Stomach (tissue), 4 donors: ENCODE measurements around the gene TNFRSF25.

Experiments used
- POLR2AphosphoS5 ChIP-seq, 3 donors: sonication (generic); formaldehyde crosslinking; IDR thresholded peaks; one replicate each; pipeline ENCODE4 v1.6.1; 2016; ENCODE audit warnings: antibody characterized with exemption in 3 of 3
- TF ChIP-seq, protein P1 (sequence below), 7 experiments: fragments of 450-650 bp in 4 of 7; fragments of 200-600 bp in 3 of 7; sonication (generic) in 3 of 7; IDR thresholded peaks; one replicate each; pipeline ENCODE4 v1.5.1; 2016 to 2019; ENCODE audit warnings: antibody characterized with exemption in 7 of 7, control low read depth in 2 of 7, mild to moderate bottlenecking in 1 of 7

DNA sequence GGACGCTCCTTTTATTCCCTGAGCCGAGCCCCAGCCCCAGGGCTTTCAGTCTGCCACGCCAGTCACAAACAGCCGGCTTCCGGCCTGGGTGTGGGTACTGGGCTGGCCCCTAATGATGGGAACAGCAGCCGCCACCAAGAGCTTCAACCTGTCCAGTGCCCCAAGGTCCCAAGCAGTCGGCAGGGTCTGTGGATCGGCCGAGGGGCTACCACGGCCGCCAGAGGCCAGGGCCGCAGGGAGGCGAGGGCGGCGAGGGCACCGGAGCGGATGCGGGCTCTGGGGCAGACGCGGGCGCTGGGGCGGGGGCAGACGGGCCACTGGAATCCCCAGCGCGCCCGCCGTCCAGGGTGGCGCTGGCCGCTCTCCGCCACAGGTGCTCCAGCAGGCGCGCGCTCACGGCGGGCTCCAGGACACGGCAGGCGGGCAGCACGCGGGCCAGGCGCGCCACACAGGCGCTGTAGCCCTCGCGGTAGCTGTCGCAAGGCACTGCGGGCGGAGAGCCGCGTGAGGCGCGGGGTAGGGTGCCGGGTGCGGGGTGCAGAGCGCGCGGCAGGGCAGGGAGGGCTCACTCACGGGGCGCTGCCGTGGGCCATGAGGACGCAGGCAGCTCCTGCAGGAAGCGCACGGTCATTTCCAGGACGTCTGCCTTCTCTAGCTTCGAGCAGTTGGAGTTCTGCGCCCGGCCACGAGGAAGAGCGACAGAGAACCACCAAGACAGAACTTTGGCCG lies 47.1 kb downstream of the TNFRSF25 start:
- TF ChIP-seq POLR2AphosphoS5 (IDR thresholded peaks at IDR 0.05), result no peak
- TF ChIP-seq, protein P1, sequence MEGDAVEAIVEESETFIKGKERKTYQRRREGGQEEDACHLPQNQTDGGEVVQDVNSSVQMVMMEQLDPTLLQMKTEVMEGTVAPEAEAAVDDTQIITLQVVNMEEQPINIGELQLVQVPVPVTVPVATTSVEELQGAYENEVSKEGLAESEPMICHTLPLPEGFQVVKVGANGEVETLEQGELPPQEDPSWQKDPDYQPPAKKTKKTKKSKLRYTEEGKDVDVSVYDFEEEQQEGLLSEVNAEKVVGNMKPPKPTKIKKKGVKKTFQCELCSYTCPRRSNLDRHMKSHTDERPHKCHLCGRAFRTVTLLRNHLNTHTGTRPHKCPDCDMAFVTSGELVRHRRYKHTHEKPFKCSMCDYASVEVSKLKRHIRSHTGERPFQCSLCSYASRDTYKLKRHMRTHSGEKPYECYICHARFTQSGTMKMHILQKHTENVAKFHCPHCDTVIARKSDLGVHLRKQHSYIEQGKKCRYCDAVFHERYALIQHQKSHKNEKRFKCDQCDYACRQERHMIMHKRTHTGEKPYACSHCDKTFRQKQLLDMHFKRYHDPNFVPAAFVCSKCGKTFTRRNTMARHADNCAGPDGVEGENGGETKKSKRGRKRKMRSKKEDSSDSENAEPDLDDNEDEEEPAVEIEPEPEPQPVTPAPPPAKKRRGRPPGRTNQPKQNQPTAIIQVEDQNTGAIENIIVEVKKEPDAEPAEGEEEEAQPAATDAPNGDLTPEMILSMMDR (IDR thresholded peaks at IDR 0.05), result no peak
